Gastrocnemius medialis (tissue), 4 donors: ENCODE results near the gene XPR1.

Experiments
- POLR2A ChIP-seq, 2 donors: fragments of 450-650 bp; IDR thresholded peaks; one replicate each; pipeline ENCODE4 v1.6.1; 2017; ENCODE audit warnings: antibody characterized with exemption in 2 of 2, mild to moderate bottlenecking in 2 of 2, moderate library complexity in 2 of 2
- TF ChIP-seq, protein P1 (sequence below), 5 experiments: fragments of 450-650 bp in 3 of 5; fragments of 200-600 bp in 2 of 5; sonication (generic) in 2 of 5; IDR thresholded peaks in 4 of 5; conservative IDR thresholded peaks in 1 of 5; 1 replicate in 4 of 5; 2 replicates in 1 of 5; pipeline ENCODE4 v1.5.1; 2016 to 2019; ENCODE audit warnings: antibody characterized with exemption in 5 of 5, mild to moderate bottlenecking in 3 of 5, moderate library complexity in 3 of 5

DNA sequence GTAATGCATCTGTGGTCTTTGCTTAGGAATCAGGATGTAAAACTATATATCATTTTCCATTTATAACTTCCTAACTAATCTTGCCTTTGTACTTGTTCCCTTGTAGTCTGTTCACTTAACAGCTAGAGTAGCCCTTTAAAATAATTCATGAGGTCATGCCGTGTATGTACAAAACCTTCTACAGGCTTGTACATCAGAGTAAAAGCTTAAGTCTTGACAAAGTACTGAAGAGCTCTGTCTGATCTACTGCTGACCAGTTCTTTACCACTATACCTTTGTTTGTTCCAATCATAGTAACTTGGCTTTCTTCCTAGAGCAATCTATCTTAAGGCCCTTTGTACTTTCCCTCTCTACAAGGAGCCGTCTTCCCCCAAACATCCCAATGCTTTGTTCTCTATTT is 190.1 kb downstream of the XPR1 start:
- TF ChIP-seq, protein P1, sequence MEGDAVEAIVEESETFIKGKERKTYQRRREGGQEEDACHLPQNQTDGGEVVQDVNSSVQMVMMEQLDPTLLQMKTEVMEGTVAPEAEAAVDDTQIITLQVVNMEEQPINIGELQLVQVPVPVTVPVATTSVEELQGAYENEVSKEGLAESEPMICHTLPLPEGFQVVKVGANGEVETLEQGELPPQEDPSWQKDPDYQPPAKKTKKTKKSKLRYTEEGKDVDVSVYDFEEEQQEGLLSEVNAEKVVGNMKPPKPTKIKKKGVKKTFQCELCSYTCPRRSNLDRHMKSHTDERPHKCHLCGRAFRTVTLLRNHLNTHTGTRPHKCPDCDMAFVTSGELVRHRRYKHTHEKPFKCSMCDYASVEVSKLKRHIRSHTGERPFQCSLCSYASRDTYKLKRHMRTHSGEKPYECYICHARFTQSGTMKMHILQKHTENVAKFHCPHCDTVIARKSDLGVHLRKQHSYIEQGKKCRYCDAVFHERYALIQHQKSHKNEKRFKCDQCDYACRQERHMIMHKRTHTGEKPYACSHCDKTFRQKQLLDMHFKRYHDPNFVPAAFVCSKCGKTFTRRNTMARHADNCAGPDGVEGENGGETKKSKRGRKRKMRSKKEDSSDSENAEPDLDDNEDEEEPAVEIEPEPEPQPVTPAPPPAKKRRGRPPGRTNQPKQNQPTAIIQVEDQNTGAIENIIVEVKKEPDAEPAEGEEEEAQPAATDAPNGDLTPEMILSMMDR (IDR thresholded peaks at IDR 0.05 in 4 of 5, conservative IDR thresholded peaks at IDR 0.05 in 1 of 5) = no peak
- TF ChIP-seq POLR2A (IDR thresholded peaks at IDR 0.05) = no peak
